GM19025 (cell line): ENCODE data around the gene MEST.
"Not testable (repeated sequence)": the region's sequence is repeated elsewhere in the genome, so short reads cannot be mapped to it uniquely, and the experiment has no call there.

Experiments used
- ATAC-seq: cut with Tn5 transposase; IDR thresholded peaks from one replicate; pipeline ENCODE4 v1.9.1; 2021; ENCODE audit warnings: mild to moderate bottlenecking, low read depth, moderate library complexity; ENCODE audit not compliant: unreplicated experiment

MEST gene

GRCh38 chr7:130483031-130483430 lies 8.9 kb upstream of the MEST start:
- no peak for ATAC-seq

- ATAC-seq = no peak
Observed at GRCh38 chr7:130485734-130486113, 6.2 kb upstream of the MEST start.

GRCh38 chr7:130486114-130486953 lies 5.6 kb upstream of the MEST start:
- no peak for ATAC-seq

- ATAC-seq = no peak
Observed at GRCh38 chr7:130486954-130487436, 4.9 kb upstream of the MEST start.

GRCh38 chr7:130488392-130489139 lies 3.3 kb upstream of the MEST start:
- ATAC-seq = no peak

- ATAC-seq = no peak
Observed at GRCh38 chr7:130489140-130489983, 2.5 kb upstream of the MEST start.

- no peak for ATAC-seq
Observed at GRCh38 chr7:130490311-130490791, 1.5 kb upstream of the MEST start.

- no peak for ATAC-seq
Observed at GRCh38 chr7:130490888-130491804, 739 bp upstream of the MEST start.

- ATAC-seq = no peak
Observed at GRCh38 chr7:130492523-130493274, 814 bp downstream of the MEST start.

- ATAC-seq = no peak
Observed at GRCh38 chr7:130493275-130493873, 1.5 kb downstream of the MEST start.

GRCh38 chr7:130494431-130494858 lies 2.6 kb downstream of the MEST start:
- ATAC-seq = no peak

GRCh38 chr7:130500463-130500862 lies 8.6 kb downstream of the MEST start:
- ATAC-seq = no peak

- no peak for ATAC-seq
Observed at GRCh38 chr7:130500910-130501309, 9.0 kb downstream of the MEST start.

- ATAC-seq = no peak
Observed at GRCh38 chr7:130505753-130506152, 13.9 kb downstream of the MEST start.

- no peak for ATAC-seq
Observed at GRCh38 chr7:130506358-130506757, 14.5 kb downstream of the MEST start.

- ATAC-seq = not testable (repeated sequence)
Observed at GRCh38 chr7:130512038-130512437, 20.2 kb downstream of the MEST start.

GRCh38 chr7:130513447-130513846 lies 21.6 kb downstream of the MEST start:
- no peak for ATAC-seq

- ATAC-seq = no peak
Observed at GRCh38 chr7:130515315-130516040, 23.6 kb downstream of the MEST start.
